GM19035 (cell line): ENCODE results near the gene TMEM201.
"Not testable (repeated sequence)": the region's sequence is repeated elsewhere in the genome, so short reads cannot be mapped to it uniquely, and the experiment has no call there.

Experiments used
- ATAC-seq: cut with Tn5 transposase; IDR thresholded peaks from one replicate; pipeline ENCODE4 v1.9.1; 2021; ENCODE audit not compliant: unreplicated experiment

Gene TMEM201

GRCh38 chr1:9588551-9589143, at the start of gene TMEM201:
TSS of gene TMEM201 (plus strand) at chr1:9588911. CDS start at chr1:9588931, 20 bp downstream.
- peak; percentile 84 for ATAC-seq

GRCh38 chr1:9539165-9539828, 49.4 kb upstream of the TMEM201 start, which contains the start of gene SLC25A33:
TSS of gene SLC25A33 (plus strand) at chr1:9539465. CDS start at chr1:9539692, 227 bp downstream.
- peak; percentile 86 for ATAC-seq

- ATAC-seq = peak; percentile 45
Measured at GRCh38 chr1:9539829-9540550, 48.7 kb upstream of the TMEM201 start.

- no peak for ATAC-seq
Measured at GRCh38 chr1:9542430-9542829, 46.3 kb upstream of the TMEM201 start.

GRCh38 chr1:9544926-9545325, 43.8 kb upstream of the TMEM201 start:
- ATAC-seq = no peak

GRCh38 chr1:9549955-9550546, 38.7 kb upstream of the TMEM201 start:
- ATAC-seq = no peak

GRCh38 chr1:9551984-9552383, 36.7 kb upstream of the TMEM201 start:
- no peak for ATAC-seq

GRCh38 chr1:9553736-9554144, 35.0 kb upstream of the TMEM201 start:
- no peak for ATAC-seq

GRCh38 chr1:9555942-9556341, 32.8 kb upstream of the TMEM201 start:
- ATAC-seq = no peak

- ATAC-seq = no peak
Measured at GRCh38 chr1:9557624-9558023, 31.1 kb upstream of the TMEM201 start.

- no peak for ATAC-seq
Measured at GRCh38 chr1:9558271-9558945, 30.3 kb upstream of the TMEM201 start.

GRCh38 chr1:9558946-9559545, 29.7 kb upstream of the TMEM201 start:
- ATAC-seq = no peak

GRCh38 chr1:9559673-9560072, 29.0 kb upstream of the TMEM201 start:
- no peak for ATAC-seq

- not testable (repeated sequence) for ATAC-seq
Measured at GRCh38 chr1:9560090-9560489, 28.6 kb upstream of the TMEM201 start.

GRCh38 chr1:9561429-9561828, 27.3 kb upstream of the TMEM201 start:
- ATAC-seq = no peak

- ATAC-seq = no peak
Measured at GRCh38 chr1:9569267-9569666, 19.4 kb upstream of the TMEM201 start.

- not testable (repeated sequence) for ATAC-seq
Measured at GRCh38 chr1:9570886-9571529, 17.7 kb upstream of the TMEM201 start.

GRCh38 chr1:9573723-9574122, 15.0 kb upstream of the TMEM201 start:
- ATAC-seq = no peak

GRCh38 chr1:9575486-9575885, 13.2 kb upstream of the TMEM201 start:
- no peak for ATAC-seq

GRCh38 chr1:9576903-9577302, 11.8 kb upstream of the TMEM201 start:
- no peak for ATAC-seq
